ENCODE results near the gene NFATC2.

Gene NFATC2

DNA sequence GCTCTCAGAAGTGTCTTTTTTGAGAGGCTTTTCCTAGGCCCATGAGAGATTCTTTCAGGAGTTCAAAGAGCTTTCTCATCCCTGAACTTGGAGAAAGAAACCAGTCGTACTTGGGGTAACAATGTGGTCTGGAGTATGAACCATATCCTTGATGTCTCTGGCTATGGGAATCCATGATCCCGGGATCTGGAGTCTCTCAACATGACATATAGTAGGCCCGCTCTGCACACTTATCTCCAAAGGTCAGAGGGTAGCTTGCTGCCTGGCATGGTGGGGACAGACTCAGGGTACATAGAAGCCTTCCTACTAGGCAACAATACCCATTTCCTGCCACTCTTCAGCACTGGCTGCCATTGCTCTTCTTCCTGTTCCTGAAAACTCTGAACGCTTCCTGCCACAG lies 42.2 kb upstream of the NFATC2 start:
- DNase-seq (ENCODE audit: low spot score) = no peak
- TF ChIP-seq, protein P1, sequence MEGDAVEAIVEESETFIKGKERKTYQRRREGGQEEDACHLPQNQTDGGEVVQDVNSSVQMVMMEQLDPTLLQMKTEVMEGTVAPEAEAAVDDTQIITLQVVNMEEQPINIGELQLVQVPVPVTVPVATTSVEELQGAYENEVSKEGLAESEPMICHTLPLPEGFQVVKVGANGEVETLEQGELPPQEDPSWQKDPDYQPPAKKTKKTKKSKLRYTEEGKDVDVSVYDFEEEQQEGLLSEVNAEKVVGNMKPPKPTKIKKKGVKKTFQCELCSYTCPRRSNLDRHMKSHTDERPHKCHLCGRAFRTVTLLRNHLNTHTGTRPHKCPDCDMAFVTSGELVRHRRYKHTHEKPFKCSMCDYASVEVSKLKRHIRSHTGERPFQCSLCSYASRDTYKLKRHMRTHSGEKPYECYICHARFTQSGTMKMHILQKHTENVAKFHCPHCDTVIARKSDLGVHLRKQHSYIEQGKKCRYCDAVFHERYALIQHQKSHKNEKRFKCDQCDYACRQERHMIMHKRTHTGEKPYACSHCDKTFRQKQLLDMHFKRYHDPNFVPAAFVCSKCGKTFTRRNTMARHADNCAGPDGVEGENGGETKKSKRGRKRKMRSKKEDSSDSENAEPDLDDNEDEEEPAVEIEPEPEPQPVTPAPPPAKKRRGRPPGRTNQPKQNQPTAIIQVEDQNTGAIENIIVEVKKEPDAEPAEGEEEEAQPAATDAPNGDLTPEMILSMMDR (IDR thresholded peaks at IDR 0.05; ENCODE audit: borderline replicate concordance, control extremely low read depth, extremely low read depth, insufficient read depth, missing control alignments) = no peak
- in situ Hi-C loops (cut with MboI; ENCODE audit: low sequenced_read_pairs, unreplicated experiment) = no loop called here

DNA sequence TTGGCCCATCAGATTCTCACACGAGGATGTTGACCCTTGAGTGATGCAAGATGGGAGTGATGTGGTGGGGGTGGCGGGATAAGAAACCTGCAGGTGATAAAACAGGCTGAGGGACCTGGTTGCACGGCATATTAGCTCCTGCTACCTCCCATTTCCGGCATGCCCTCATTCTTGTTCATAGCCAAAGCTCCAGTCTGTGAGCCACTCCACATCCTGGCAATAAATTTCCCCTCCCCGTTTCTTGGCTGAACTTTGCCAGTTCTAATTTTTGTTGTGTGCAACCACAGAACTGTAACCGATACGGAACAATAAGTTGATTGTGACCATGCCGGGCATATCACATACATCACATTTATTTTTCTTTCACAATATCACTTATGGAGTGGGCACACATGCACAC lies 41.6 kb upstream of the NFATC2 start:
- in situ Hi-C loops (cut with MboI; ENCODE audit: low sequenced_read_pairs, unreplicated experiment) = no loop called here
- TF ChIP-seq, protein P1 (IDR thresholded peaks at IDR 0.05; ENCODE audit: borderline replicate concordance, control extremely low read depth, extremely low read depth, insufficient read depth, missing control alignments) = no peak
- DNase-seq (ENCODE audit: low spot score) = no peak

DNA sequence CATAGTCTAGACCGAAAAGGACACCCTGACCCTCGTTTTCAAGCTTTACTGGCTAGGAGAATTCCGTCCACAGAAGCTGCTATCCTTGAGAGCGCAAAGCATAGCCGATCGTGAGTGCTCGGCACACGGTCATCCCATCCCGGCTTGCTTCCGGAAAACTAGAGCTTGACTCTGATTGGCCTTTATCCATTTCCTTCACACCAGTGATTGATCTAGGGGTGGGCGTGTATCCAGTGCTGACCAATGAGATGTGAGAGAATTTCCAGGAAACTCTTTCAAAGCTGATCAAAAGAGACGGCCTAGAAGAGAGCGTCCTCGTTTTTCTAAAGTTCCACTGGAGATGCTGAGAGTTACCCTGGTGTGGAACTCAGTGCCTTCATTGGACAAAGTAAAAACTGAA lies 41.0 kb upstream of the NFATC2 start:
- no peak for DNase-seq (ENCODE audit: low spot score)
- TF ChIP-seq, protein P1 (IDR thresholded peaks at IDR 0.05; ENCODE audit: borderline replicate concordance, control extremely low read depth, extremely low read depth, insufficient read depth, missing control alignments) = no peak
- in situ Hi-C loops (cut with MboI; ENCODE audit: low sequenced_read_pairs, unreplicated experiment) = no loop called here

DNA sequence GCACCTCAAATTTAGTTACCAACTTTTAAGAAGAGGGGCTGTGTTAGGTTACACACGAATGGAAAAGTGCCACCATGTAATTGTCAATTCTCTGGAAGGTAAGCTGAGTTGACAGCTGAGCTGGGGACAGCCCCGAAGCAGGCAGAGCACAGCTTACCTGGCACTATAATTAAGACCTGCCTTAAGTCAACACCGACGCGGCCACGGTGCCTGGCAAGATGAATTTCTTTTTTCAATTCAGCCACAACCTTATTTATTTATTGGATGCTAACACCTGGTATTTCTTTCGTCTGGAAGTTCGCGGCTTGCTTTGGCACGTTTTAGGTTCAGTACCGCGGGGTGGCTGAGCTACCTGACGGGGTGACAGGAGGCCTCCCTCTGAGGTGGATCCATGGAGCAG lies 40.6 kb upstream of the NFATC2 start:
- in situ Hi-C loops (cut with MboI; ENCODE audit: low sequenced_read_pairs, unreplicated experiment) = no loop called here
- TF ChIP-seq, protein P1 (IDR thresholded peaks at IDR 0.05; ENCODE audit: borderline replicate concordance, control extremely low read depth, extremely low read depth, insufficient read depth, missing control alignments) = no peak
- no peak for DNase-seq (ENCODE audit: low spot score)

DNA sequence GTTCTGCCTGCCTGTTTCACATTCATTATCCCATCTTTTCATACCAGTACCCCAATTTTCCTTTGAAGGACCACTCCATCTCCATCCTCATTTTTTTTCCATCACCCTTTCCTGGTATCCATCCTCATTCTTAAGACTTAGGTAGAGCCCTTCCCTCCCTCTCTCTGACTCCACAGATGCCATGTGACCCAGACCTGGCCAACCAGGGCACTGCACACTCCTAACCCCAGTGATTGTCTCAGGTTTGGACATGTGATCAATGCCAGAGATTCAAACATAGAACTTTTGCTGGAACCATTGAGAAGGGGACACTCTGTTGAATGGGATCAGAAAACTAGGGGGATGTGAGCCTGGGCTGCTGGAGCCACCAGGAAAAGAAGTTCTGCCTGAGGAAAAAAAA lies 39.1 kb upstream of the NFATC2 start:
- TF ChIP-seq, protein P1 (IDR thresholded peaks at IDR 0.05; ENCODE audit: borderline replicate concordance, control extremely low read depth, extremely low read depth, insufficient read depth, missing control alignments) = no peak
- no peak for DNase-seq (ENCODE audit: low spot score)
- in situ Hi-C loops (cut with MboI; ENCODE audit: low sequenced_read_pairs, unreplicated experiment) = no loop called here

DNA sequence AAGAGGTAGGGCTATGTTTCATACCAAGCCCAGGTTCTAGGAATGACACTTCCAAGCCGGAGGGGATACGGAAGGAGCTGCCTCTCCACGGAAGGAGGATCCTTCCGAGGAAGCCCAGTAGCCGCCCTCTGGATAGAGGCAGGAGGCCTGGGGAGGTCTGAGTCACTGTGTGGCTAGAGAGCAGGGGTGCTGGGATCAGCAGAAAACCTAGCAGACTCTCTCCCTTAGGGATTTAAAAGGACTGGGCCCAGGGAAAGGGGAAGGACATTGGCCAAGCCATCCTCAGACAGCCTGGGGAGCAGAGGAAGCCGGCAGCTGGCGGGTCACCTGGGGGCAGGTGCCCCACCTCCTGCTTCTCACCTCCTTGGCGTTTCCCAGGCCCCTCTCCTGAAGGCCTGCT lies 36.6 kb upstream of the NFATC2 start:
- in situ Hi-C loops (cut with MboI; ENCODE audit: low sequenced_read_pairs, unreplicated experiment) = no loop called here
- TF ChIP-seq, protein P1 (IDR thresholded peaks at IDR 0.05; ENCODE audit: borderline replicate concordance, control extremely low read depth, extremely low read depth, insufficient read depth, missing control alignments) = no peak

DNA sequence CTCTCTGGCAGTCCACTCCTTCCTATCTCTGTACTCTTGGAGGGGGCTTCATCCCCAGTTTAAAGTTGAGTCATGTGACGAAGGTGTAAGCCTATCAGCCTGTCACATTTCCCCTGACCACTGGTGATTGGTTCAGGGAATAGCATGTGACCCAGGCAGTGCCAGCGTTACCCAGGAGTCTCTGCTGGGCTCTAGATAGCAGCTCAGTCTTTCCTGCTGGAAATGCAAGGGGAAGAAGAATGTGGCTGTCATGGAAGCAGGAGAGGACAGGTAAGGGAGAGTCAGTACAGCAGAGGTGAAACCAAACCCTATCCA lies 35.6 kb upstream of the NFATC2 start:
- DNase-seq (ENCODE audit: low spot score) = no peak
- in situ Hi-C loops (cut with MboI; ENCODE audit: low sequenced_read_pairs, unreplicated experiment) = no loop called here
- TF ChIP-seq, protein P1 (IDR thresholded peaks at IDR 0.05; ENCODE audit: borderline replicate concordance, control extremely low read depth, extremely low read depth, insufficient read depth, missing control alignments) = no peak

More for the DNA sequence above, 36.6 kb upstream of the NFATC2 start:
- no peak for DNase-seq (ENCODE audit: low spot score)
